ENCODE measurements around the gene PLAC1. TPM values are rescaled to one million over a fixed set of nuclear protein-coding genes. Genes with fewer than 3 reads are reported as not detected.

PLAC1 gene
- total RNA-seq, 2 experiments from 2014 or later: 0.31 TPM; not detected in 1

- no peak overlapping the region for H3K27ac Mint-ChIP-seq
- no peaks in the 10 kb centered on the region for H3K9me3 Mint-ChIP-seq
- H3K27me3 Mint-ChIP-seq: peaks cover 30% of the 10 kb centered on the region
- no peak for DNase-seq
- H3K36me3 Mint-ChIP-seq: no peaks in the 10 kb centered on the region
- ChIA-PET CTCF (no interaction called here), POLR2A (no interaction called here)
- intact Hi-C loops (cut with micrococcal nuclease): no loop called here
- no peak overlapping the region for H3K4me3 Mint-ChIP-seq
- H3K4me1 Mint-ChIP-seq (ENCODE audit: low read depth): peaks cover 2% of the 10 kb centered on the region
These were observed 100.1 kb downstream of the PLAC1 start for GRCh38 chrX:134558133-134558532.

GRCh38 chrX:134554291-134554690 lies 104.0 kb downstream of the PLAC1 start:
- no peak overlapping the region for H3K27ac Mint-ChIP-seq
- H3K27me3 Mint-ChIP-seq: peaks cover 38% of the 10 kb centered on the region
- ChIA-PET POLR2A (no interaction called here), CTCF (no interaction called here)
- no peak overlapping the region for H3K4me3 Mint-ChIP-seq
- peaks cover 10% of the 10 kb centered on the region for H3K4me1 Mint-ChIP-seq (ENCODE audit: low read depth)
- no peaks in the 10 kb centered on the region for H3K9me3 Mint-ChIP-seq
- intact Hi-C loops (cut with micrococcal nuclease): no loop called here
- no peaks in the 10 kb centered on the region for H3K36me3 Mint-ChIP-seq
- DNase-seq: no peak

GRCh38 chrX:134552351-134552750 lies 105.9 kb downstream of the PLAC1 start:
- no peak for DNase-seq
- Mint-ChIP-seq H3K9me3 (no peaks in the 10 kb centered on the region), H3K4me1 (ENCODE audit: low read depth) (peaks cover 23% of the 10 kb centered on the region), H3K4me3 (no peak overlapping the region), H3K27ac (no peak overlapping the region), H3K27me3 (peaks cover 51% of the 10 kb centered on the region), H3K36me3 (no peaks in the 10 kb centered on the region)
- intact Hi-C loops (cut with micrococcal nuclease): no loop called here
- CTCF ChIA-PET: no interaction called here
- POLR2A ChIA-PET: no interaction called here

- Mint-ChIP-seq H3K4me1 (ENCODE audit: low read depth) (peaks cover 23% of the 10 kb centered on the region), H3K27ac (no peak overlapping the region), H3K9me3 (no peaks in the 10 kb centered on the region), H3K4me3 (no peak overlapping the region), H3K36me3 (no peaks in the 10 kb centered on the region), H3K27me3 (peaks cover 56% of the 10 kb centered on the region)
- ChIA-PET POLR2A (no interaction called here), CTCF (no interaction called here)
- intact Hi-C loops (cut with micrococcal nuclease): no loop called here
- no peak for DNase-seq
These were observed 106.8 kb downstream of the PLAC1 start for GRCh38 chrX:134551376-134552048.

GRCh38 chrX:134548257-134549201 lies 109.7 kb downstream of the PLAC1 start:
- no peak for DNase-seq
- Mint-ChIP-seq H3K27me3 (peaks cover 53% of the 10 kb centered on the region), H3K27ac (peak overlapping the region; percentile 51), H3K9me3 (no peaks in the 10 kb centered on the region), H3K4me3 (peak overlapping the region; percentile 79), H3K36me3 (no peaks in the 10 kb centered on the region), H3K4me1 (ENCODE audit: low read depth) (peaks cover 23% of the 10 kb centered on the region)
- CTCF ChIA-PET: no interaction called here
- intact Hi-C loops (cut with micrococcal nuclease): no loop called here
- POLR2A ChIA-PET: no interaction called here

- Mint-ChIP-seq H3K4me3 (no peak overlapping the region), H3K36me3 (no peaks in the 10 kb centered on the region), H3K27ac (no peak overlapping the region), H3K27me3 (peaks cover 53% of the 10 kb centered on the region), H3K9me3 (no peaks in the 10 kb centered on the region), H3K4me1 (ENCODE audit: low read depth) (peaks cover 23% of the 10 kb centered on the region)
- DNase-seq: no peak
- POLR2A ChIA-PET: no interaction called here
- intact Hi-C loops (cut with micrococcal nuclease): no loop called here
- CTCF ChIA-PET: no interaction called here
These were observed 111.1 kb downstream of the PLAC1 start for GRCh38 chrX:134547047-134547679.

GRCh38 chrX:134546187-134546586 lies 112.1 kb downstream of the PLAC1 start:
- Mint-ChIP-seq H3K9me3 (no peaks in the 10 kb centered on the region), H3K4me3 (no peak overlapping the region), H3K27me3 (peaks cover 46% of the 10 kb centered on the region), H3K4me1 (ENCODE audit: low read depth) (peaks cover 23% of the 10 kb centered on the region), H3K36me3 (no peaks in the 10 kb centered on the region), H3K27ac (no peak overlapping the region)
- intact Hi-C loops (cut with micrococcal nuclease): no loop called here
- CTCF ChIA-PET: no interaction called here
- DNase-seq: no peak
- POLR2A ChIA-PET: no interaction called here

- ChIA-PET POLR2A (no interaction called here), CTCF (no interaction called here)
- no peak overlapping the region for H3K27ac Mint-ChIP-seq
- no peak overlapping the region for H3K4me3 Mint-ChIP-seq
- no peaks in the 10 kb centered on the region for H3K9me3 Mint-ChIP-seq
- peaks cover 45% of the 10 kb centered on the region for H3K27me3 Mint-ChIP-seq
- intact Hi-C loops (cut with micrococcal nuclease): no loop called here
- peaks cover 22% of the 10 kb centered on the region for H3K4me1 Mint-ChIP-seq (ENCODE audit: low read depth)
- H3K36me3 Mint-ChIP-seq: no peaks in the 10 kb centered on the region
- no peak for DNase-seq
These were observed 112.8 kb downstream of the PLAC1 start for GRCh38 chrX:134545510-134545909.

- H3K27ac Mint-ChIP-seq: no peak overlapping the region
- ChIA-PET POLR2A (no interaction called here), CTCF (no interaction called here)
- no peak overlapping the region for H3K4me3 Mint-ChIP-seq
- H3K27me3 Mint-ChIP-seq: peaks cover 38% of the 10 kb centered on the region
- intact Hi-C loops (cut with micrococcal nuclease): no loop called here
- H3K4me1 Mint-ChIP-seq (ENCODE audit: low read depth): peaks cover 13% of the 10 kb centered on the region
- no peaks in the 10 kb centered on the region for H3K9me3 Mint-ChIP-seq
- DNase-seq: no peak
- H3K36me3 Mint-ChIP-seq: no peaks in the 10 kb centered on the region
These were observed 113.6 kb downstream of the PLAC1 start for GRCh38 chrX:134544513-134545151.

GRCh38 chrX:134544135-134544512 lies 114.1 kb downstream of the PLAC1 start:
- CTCF ChIA-PET: no interaction called here
- Mint-ChIP-seq H3K4me3 (no peak overlapping the region), H3K27me3 (peaks cover 37% of the 10 kb centered on the region), H3K9me3 (no peaks in the 10 kb centered on the region), H3K36me3 (no peaks in the 10 kb centered on the region), H3K4me1 (ENCODE audit: low read depth) (peaks cover 12% of the 10 kb centered on the region), H3K27ac (no peak overlapping the region)
- intact Hi-C loops (cut with micrococcal nuclease): no loop called here
- no peak for DNase-seq
- POLR2A ChIA-PET: no interaction called here

GRCh38 chrX:134543288-134543687 lies 115.0 kb downstream of the PLAC1 start:
- no peak overlapping the region for H3K27ac Mint-ChIP-seq
- H3K36me3 Mint-ChIP-seq: no peaks in the 10 kb centered on the region
- peaks cover 4% of the 10 kb centered on the region for H3K4me1 Mint-ChIP-seq (ENCODE audit: low read depth)
- CTCF ChIA-PET: no interaction called here
- POLR2A ChIA-PET: no interaction called here
- intact Hi-C loops (cut with micrococcal nuclease): no loop called here
- H3K4me3 Mint-ChIP-seq: no peak overlapping the region
- no peak for DNase-seq
- H3K9me3 Mint-ChIP-seq: no peaks in the 10 kb centered on the region
- H3K27me3 Mint-ChIP-seq: peaks cover 29% of the 10 kb centered on the region

- POLR2A ChIA-PET: no interaction called here
- H3K36me3 Mint-ChIP-seq: no peaks in the 10 kb centered on the region
- intact Hi-C loops (cut with micrococcal nuclease): no loop called here
- H3K4me1 Mint-ChIP-seq (ENCODE audit: low read depth): no peaks in the 10 kb centered on the region
- no peak for DNase-seq
- H3K4me3 Mint-ChIP-seq: no peak overlapping the region
- CTCF ChIA-PET: no interaction called here
- no peaks in the 10 kb centered on the region for H3K9me3 Mint-ChIP-seq
- peaks cover 25% of the 10 kb centered on the region for H3K27me3 Mint-ChIP-seq
- H3K27ac Mint-ChIP-seq: no peak overlapping the region
These were observed 115.8 kb downstream of the PLAC1 start for GRCh38 chrX:134542485-134542884.
